CD14-positive monocyte (primary cell): ENCODE data around the gene LHFPL5. TPM values are rescaled to one million over a fixed set of nuclear protein-coding genes. Genes with fewer than 3 reads are reported as not detected.

ENCODE experiments used
- DNase-seq, 3 donors: peaks; one replicate each; pipeline ENCODE4 v3.0.0-alpha.2; 2011 to 2022
- H2AFZ ChIP-seq: 2 replicates; pipeline ENCODE4 v1.6.0; 2012; ENCODE audit warnings: mild to moderate bottlenecking, low read depth, low read length, inconsistent platforms; ENCODE audit not compliant: insufficient read depth, poor library complexity, severe bottlenecking
- H3K27ac ChIP-seq, 2 donors: 1 replicate in 1 of 2; 2 replicates in 1 of 2; pipeline ENCODE4 v1.5.1; 2012 to 2013; ENCODE audit warnings: low read length in 2 of 2, control low read depth in 1 of 2, inconsistent platforms in 1 of 2, low read depth in 1 of 2, mild to moderate bottlenecking in 1 of 2
- H3K27me3 ChIP-seq, 2 donors: one replicate each; pipeline versions ENCODE4 v1.6.0 to v1.6.1; 2011 to 2013; ENCODE audit warnings: low read length in 2 of 2; ENCODE audit not compliant: control insufficient read depth in 2 of 2, insufficient read depth in 2 of 2
- H3K36me3 ChIP-seq, 2 donors: replicated peaks in 1 of 2; 1 replicate in 1 of 2; 2 replicates in 1 of 2; pipeline versions ENCODE4 v1.5.1 to v1.6.1; 2012 to 2013; ENCODE audit warnings: low read length in 2 of 2, control low read depth in 1 of 2, inconsistent platforms in 1 of 2, mild to moderate bottlenecking in 1 of 2; ENCODE audit not compliant: insufficient read depth in 2 of 2, control insufficient read depth in 1 of 2
- H3K4me1 ChIP-seq, 2 donors: 1 replicate in 1 of 2; 2 replicates in 1 of 2; pipeline versions ENCODE4 v1.5.1 to v1.6.1; 2012 to 2013; ENCODE audit warnings: low read length in 2 of 2, control low read depth in 1 of 2, inconsistent platforms in 1 of 2, mild to moderate bottlenecking in 1 of 2, moderate library complexity in 1 of 2; ENCODE audit not compliant: insufficient read depth in 2 of 2, control insufficient read depth in 1 of 2
- H3K4me2 ChIP-seq: replicated peaks from 2 replicates; pipeline ENCODE3; 2012; ENCODE audit warnings: low read length, moderate library complexity, mild to moderate bottlenecking; ENCODE audit not compliant: poor library complexity, severe bottlenecking; ENCODE audit errors: extremely low read depth
- H3K4me3 ChIP-seq, 3 experiments: fragments of 200-600 bp in 1 of 3; sonication (generic) in 1 of 3; replicated peaks in 1 of 3; 1 replicate in 2 of 3; 2 replicates in 1 of 3; pipeline ENCODE4 v1.5.1; 2011 to 2013; ENCODE audit warnings: low read length in 3 of 3, mild to moderate bottlenecking in 3 of 3, control low read depth in 2 of 3, low read depth in 2 of 3, inconsistent platforms in 1 of 3, moderate library complexity in 1 of 3
- H3K79me2 ChIP-seq: 2 replicates; pipeline ENCODE4 v1.6.0; 2012; ENCODE audit warnings: mild to moderate bottlenecking, control low read depth, inconsistent platforms, low read length, moderate library complexity; ENCODE audit not compliant: insufficient read depth
- H3K9ac ChIP-seq: 2 replicates; pipeline ENCODE4 v1.6.0; 2017; ENCODE audit warnings: low read length, mild to moderate bottlenecking; ENCODE audit not compliant: insufficient read depth, poor library complexity, severe bottlenecking
- H3K9me3 ChIP-seq, 2 donors: replicated peaks in 1 of 2; 1 replicate in 1 of 2; 2 replicates in 1 of 2; pipeline versions ENCODE4 v1.5.1 to v1.6.1; 2012 to 2013; ENCODE audit warnings: low read length in 2 of 2, control low read depth in 1 of 2; ENCODE audit not compliant: control insufficient read depth in 1 of 2, insufficient read depth in 1 of 2
- H4K20me1 ChIP-seq: 2 replicates; pipeline ENCODE4 v1.6.0; 2012; ENCODE audit warnings: mild to moderate bottlenecking, low read length, control low read depth, moderate library complexity; ENCODE audit not compliant: insufficient read depth
- H3K27ac Mint-ChIP-seq, 7 donors: one replicate each; pipeline ENCODE4 v1.8.0; 2020; ENCODE audit warnings: mild to moderate bottlenecking in 7 of 7, mixed read lengths in 7 of 7, moderate library complexity in 6 of 7, inconsistent platforms in 2 of 7
- H3K27me3 Mint-ChIP-seq, 3 donors: one replicate each; pipeline ENCODE4 v1.8.0; 2021 to 2022; ENCODE audit warnings: low read depth in 3 of 3, mild to moderate bottlenecking in 3 of 3, mixed read lengths in 3 of 3, moderate library complexity in 3 of 3, inconsistent platforms in 1 of 3
- H3K36me3 Mint-ChIP-seq, 2 donors: one replicate each; pipeline ENCODE4 v1.8.0; 2020; ENCODE audit warnings: mixed read lengths in 2 of 2, inconsistent platforms in 1 of 2, mild to moderate bottlenecking in 1 of 2
- H3K4me1 Mint-ChIP-seq: one replicate; pipeline ENCODE4 v1.8.0; 2020; ENCODE audit warnings: mild to moderate bottlenecking, mixed read lengths
- H3K4me3 Mint-ChIP-seq, 2 donors: one replicate each; pipeline ENCODE4 v1.8.0; 2020; ENCODE audit warnings: mild to moderate bottlenecking in 2 of 2, mixed read lengths in 2 of 2, moderate library complexity in 1 of 2
- H3K9me3 Mint-ChIP-seq, 7 donors: one replicate each; pipeline ENCODE4 v1.8.0; 2020 to 2022; ENCODE audit warnings: mixed read lengths in 7 of 7, mild to moderate bottlenecking in 6 of 7, moderate library complexity in 6 of 7, inconsistent platforms in 2 of 7
- CTCF ChIP-seq: fragments of 200-600 bp; IDR thresholded peaks from one replicate; pipeline ENCODE4 v1.8.0; 2022; ENCODE audit warnings: antibody characterized with exemption, mild to moderate bottlenecking
- WGBS: methylation state at CpG from one replicate; pipeline ENCODE4 v1.1.5; 2013; ENCODE audit warnings: missing lambda C conversion rate; ENCODE audit not compliant: insufficient coverage; 5-methylcytosine and 5-hydroxymethylcytosine counted together
- intact Hi-C, 2 donors: fragments of 100-400 bp; cut with micrococcal nuclease; formaldehyde crosslinking; loops; one replicate each; pipeline versions ENCODE4 v1.15.0 to v1.15.1; 2023
- polyA plus RNA-seq, 3 donors: library from polyadenylated mRNA; depleted of rRNA in 1 of 3; unstranded in 2 of 3; stranded (reverse) in 1 of 3; fragments of 300-500 nt in 2 of 3; fragments of >200 nt in 1 of 3; fragmentation: Illumina TruSeq in 2 of 3; gene quantifications; 1 replicate in 2 of 3; 2 replicates in 1 of 3; pipeline ENCODE4 v1.2.3, GENCODE V29; 2012 to 2021

The LHFPL5 gene
- polyA plus RNA-seq, 3 donors, result not detected

- no peaks in the 10 kb centered on the region for H4K20me1 ChIP-seq
- H2AFZ ChIP-seq, result no peak overlapping the region
- intact Hi-C loops, result no loop called here
- H3K36me3 ChIP-seq, result no peaks in the 10 kb centered on the region
- WGBS, result 75% methylated on average over 3 of the region's 5 CpGs
- H3K79me2 ChIP-seq, result no peaks in the 10 kb centered on the region
- H3K4me2 ChIP-seq, result no peak overlapping the region
- H3K9ac ChIP-seq, result no peak overlapping the region
- no peaks in the 10 kb centered on the region for H3K27me3 ChIP-seq
- H3K36me3 Mint-ChIP-seq, result no peaks in the 10 kb centered on the region
- DNase-seq, result no peak
- H3K4me3 ChIP-seq, result no peak overlapping the region
- H3K27me3 Mint-ChIP-seq, result peaks cover 7 to 9% (median 7%) of the 10 kb centered on the region in 3 donors
- peaks cover 0 to 4% (median 0%) of the 10 kb centered on the region in 7 donors for H3K9me3 Mint-ChIP-seq
- no peak overlapping the region for H3K4me3 Mint-ChIP-seq
- H3K4me1 ChIP-seq, result no peaks in the 10 kb centered on the region
- no peak for TF ChIP-seq CTCF
- no peak overlapping the region for H3K27ac Mint-ChIP-seq
- H3K9me3 ChIP-seq, result no peaks in the 10 kb centered on the region
- no peak overlapping the region for H3K27ac ChIP-seq
- no peaks in the 10 kb centered on the region for H3K4me1 Mint-ChIP-seq
These were observed 19.5 kb downstream of the LHFPL5 start for GRCh38 chr6:35824552-35825192.

- Mint-ChIP-seq H3K4me3 (no peak overlapping the region), H3K9me3 (peaks cover 0 to 4% (median 2%) of the 10 kb centered on the region in 7 donors), H3K36me3 (peaks cover 5 to 11% of the 10 kb centered on the region in 2 donors), H3K27me3 (peaks cover 2 to 6% (median 2%) of the 10 kb centered on the region in 3 donors), H3K27ac (no peak overlapping the region), H3K4me1 (peaks cover 17% of the 10 kb centered on the region)
- Histone ChIP-seq H2AFZ (no peak overlapping the region), H3K9me3 (no peaks in the 10 kb centered on the region), H3K4me1 (peaks cover 17 to 19% of the 10 kb centered on the region in 2 donors), H3K4me2 (no peak overlapping the region), H4K20me1 (no peaks in the 10 kb centered on the region), H3K36me3 (no peaks in the 10 kb centered on the region), H3K4me3 (no peak overlapping the region), H3K9ac (no peak overlapping the region), H3K27ac (no peak overlapping the region), H3K27me3 (no peaks in the 10 kb centered on the region), H3K79me2 (no peaks in the 10 kb centered on the region)
- no peak for DNase-seq
- no peak for TF ChIP-seq CTCF
- intact Hi-C loops, result no loop called here
- WGBS, result 85% methylated on average over 4 of the region's 5 CpGs
These were observed 24.2 kb downstream of the LHFPL5 start for GRCh38 chr6:35829306-35829705.
